ENCODE data around the gene C1R.

DNA sequence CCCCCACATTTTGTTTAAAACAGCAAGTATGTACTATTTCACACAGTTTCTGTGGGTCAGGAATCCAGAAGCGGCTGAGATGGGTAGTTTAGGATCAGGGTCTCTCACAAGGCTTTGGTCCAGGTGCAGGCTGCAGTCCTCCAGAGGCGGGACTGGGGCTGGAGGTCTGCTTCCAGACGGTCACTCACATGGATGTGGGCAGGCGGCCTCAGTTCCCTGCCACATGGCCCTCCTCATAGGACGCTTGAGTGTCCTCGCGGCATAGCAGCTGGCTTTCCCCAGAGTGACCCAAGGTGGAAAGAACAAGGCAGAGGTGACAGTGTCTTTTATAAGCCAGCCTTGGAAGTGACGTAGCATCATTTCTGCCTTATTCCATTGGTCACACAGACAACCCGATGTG lies 24.7 kb upstream of the C1R start:
- TF ChIP-seq POLR2A (IDR thresholded peaks at IDR 0.05; ENCODE audit: low read length) (no peak), GATA1 (IDR thresholded peaks at IDR 0.05; ENCODE audit: low read depth, low read length) (no peak)

Data from erythroblast (primary cell).